Stimulated activated CD4-positive, alpha-beta T cell treated with anti-CD3 and anti-CD28 coated beads, TNF-alpha, amount 100 ng/mL, for 4 hours (primary cell): Measurements from ENCODE around the gene GSC2.

ENCODE experiments used
- DNase-seq, 3 experiments: peaks; one replicate each; pipeline ENCODE4 v3.0.0-alpha.2; 2020; ENCODE audit warnings: low read depth in 3 of 3

GSC2 gene, protein sequence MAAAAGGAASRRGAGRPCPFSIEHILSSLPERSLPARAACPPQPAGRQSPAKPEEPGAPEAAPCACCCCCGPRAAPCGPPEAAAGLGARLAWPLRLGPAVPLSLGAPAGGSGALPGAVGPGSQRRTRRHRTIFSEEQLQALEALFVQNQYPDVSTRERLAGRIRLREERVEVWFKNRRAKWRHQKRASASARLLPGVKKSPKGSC

DNA sequence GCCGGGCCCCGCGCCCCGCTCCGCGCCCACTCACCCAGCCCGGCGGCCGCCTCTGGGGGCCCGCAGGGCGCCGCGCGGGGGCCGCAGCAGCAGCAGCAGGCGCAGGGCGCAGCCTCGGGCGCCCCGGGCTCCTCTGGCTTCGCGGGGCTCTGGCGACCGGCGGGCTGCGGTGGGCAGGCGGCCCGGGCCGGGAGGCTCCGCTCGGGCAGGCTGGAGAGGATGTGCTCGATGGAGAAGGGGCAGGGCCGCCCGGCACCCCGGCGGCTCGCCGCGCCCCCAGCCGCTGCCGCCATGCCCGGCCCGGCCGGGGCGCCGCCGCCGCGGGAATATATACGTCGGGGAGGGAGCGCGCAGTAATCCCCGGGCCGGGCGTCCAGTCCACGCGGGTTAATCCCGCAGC lies at the start of gene GSC2:
Gene GSC2 (minus strand): TSS at position 302 of the 400 bp plus-strand sequence. CDS start 9 bp downstream, at position 293.
- no peak for DNase-seq

DNA sequence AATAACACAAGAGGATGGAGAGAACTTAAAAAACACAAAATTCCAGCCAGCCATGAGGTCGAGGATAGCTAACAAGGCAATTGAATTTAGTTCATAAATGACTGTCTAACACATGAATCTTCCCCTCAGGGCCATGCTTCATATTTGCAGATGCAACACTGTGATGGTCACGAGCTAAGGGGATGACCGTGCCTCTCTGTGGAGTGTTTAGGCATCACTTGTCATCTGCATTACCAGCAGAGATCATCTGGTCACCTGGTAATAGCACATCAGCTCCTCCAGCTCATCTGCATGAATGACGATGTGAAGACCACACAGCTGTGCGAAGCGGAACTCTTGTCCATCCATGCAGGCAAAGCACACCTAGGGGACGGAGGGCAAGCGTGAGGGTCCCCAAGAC lies 49.4 kb upstream of the GSC2 start:
- no peak for DNase-seq

- DNase-seq, result no peak
These were observed 48.1 kb upstream of the GSC2 start for GRCh38 chr22:19197997-19198865.

GRCh38 chr22:19196841-19197612 lies 46.9 kb upstream of the GSC2 start:
- DNase-seq, result no peak

- DNase-seq, result no peak
These were observed 46.0 kb upstream of the GSC2 start for GRCh38 chr22:19195796-19196731.

DNA sequence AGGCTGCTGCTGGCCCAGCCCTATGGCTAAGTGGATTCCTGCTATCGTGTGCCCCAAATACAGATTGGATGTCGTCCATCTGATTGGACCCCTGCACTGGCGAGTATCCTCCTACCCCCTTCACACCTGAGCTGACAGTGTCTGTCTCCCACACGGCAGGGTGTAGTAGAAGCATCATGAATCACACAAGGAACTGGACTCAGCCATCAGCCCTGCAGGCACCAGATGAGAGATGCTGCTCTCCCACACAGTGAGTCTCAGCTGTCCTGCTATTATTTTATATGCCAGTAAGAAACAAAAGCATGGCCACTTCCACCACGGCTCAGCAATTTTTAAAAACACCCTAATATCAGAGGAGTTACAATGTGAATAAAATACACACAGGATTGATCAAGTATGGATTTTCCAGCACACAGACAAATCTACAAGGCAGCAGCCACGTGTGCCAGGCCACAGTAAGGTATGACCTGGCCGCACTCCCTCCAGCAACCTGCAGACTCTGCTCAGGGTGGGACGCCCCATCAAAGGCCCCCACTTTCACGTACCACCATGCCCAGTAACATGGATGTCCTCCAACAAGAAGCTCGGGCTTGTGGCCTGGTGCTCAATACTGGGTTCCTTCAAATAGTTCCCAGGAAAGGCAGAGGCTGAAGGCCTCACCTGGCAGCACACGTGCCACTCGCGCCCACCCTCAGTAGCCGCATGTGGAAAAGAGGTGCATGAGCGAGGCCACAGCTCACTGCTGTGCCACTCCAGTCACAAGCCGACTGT lies 44.9 kb upstream of the GSC2 start:
- DNase-seq, result no peak

- no peak for DNase-seq
These were observed 43.8 kb upstream of the GSC2 start for GRCh38 chr22:19193879-19194278.

- DNase-seq, result no peak
These were observed 37.8 kb upstream of the GSC2 start for GRCh38 chr22:19187716-19188563.

GRCh38 chr22:19184276-19184997 lies 34.3 kb upstream of the GSC2 start:
- DNase-seq, result no peak

DNA sequence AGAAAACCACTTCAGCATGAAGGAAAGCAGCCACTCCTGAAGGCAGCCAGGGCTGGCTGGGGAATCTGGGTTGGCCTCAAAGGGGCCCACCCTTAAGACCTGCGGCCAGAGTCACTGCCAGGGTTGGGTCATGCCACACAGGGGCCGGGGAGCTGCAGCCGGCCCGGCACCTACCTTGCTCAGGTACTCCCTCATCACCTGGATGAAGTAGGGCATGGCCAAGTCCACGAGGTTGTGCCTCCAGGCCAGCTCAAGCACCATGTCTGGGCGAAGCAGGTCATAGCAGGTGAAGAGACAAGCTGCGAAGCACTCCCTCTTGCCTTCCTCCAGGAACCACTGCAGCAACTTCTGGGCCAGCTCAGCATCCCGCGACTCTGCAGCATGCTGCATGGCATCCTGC lies 33.1 kb upstream of the GSC2 start:
- no peak for DNase-seq

DNA sequence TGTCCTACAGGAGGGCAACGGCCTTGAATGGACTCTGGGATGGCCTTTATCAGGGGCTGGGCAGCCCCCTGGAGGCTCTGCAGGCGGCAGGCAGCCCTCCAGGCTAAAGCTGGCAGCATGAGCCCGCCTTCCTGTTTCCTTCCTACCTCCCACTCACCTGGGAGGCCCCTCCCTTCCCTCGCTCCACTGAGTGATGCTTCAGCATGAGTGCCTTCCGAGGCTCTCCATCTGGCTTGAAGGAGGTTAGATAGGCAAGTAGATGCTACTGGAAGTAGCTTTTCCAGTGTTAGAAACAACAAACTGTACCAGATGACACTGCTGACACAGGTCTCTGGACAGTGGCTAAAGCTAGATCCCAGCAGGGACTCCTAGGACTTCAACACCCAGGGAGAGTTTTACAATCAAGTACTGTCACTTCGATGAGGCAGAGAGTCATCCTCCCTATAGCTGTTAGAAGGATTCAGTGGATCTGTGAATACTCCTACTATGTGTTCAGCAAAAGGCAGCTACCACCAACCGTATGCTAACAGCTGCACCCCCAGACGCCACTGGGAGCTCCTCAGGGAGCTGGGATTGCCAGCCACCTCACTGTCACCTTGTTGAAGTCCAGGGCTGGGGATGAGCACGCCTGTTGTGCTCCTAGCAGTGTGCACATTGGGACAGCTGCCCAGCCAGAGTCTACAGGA lies 32.5 kb upstream of the GSC2 start:
- no peak for DNase-seq

- no peak for DNase-seq
These were observed 31.8 kb upstream of the GSC2 start for GRCh38 chr22:19181786-19182471.

- no peak for DNase-seq
These were observed 30.8 kb upstream of the GSC2 start for GRCh38 chr22:19180740-19181410.

DNA sequence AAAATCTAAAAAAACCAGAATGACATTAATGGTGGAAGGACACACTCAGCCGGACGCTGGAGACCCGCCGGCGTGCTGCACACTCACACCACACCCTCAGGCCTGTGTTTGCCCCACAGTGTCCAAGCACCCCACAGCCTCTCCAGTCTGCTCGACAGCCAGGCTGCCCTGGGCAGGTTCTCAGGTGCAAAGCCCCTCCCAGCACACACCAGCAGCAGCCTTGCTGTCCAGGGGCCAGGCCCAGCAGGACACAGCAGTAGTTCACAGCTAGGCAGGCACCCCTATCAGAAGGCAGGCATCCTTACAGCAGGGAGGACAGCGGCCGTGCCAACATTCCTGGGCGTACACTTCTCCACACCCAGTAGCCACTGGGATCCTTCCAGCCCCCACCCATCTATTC lies 30.1 kb upstream of the GSC2 start:
- no peak for DNase-seq

GRCh38 chr22:19179497-19180048 lies 29.5 kb upstream of the GSC2 start:
- no peak for DNase-seq

DNA sequence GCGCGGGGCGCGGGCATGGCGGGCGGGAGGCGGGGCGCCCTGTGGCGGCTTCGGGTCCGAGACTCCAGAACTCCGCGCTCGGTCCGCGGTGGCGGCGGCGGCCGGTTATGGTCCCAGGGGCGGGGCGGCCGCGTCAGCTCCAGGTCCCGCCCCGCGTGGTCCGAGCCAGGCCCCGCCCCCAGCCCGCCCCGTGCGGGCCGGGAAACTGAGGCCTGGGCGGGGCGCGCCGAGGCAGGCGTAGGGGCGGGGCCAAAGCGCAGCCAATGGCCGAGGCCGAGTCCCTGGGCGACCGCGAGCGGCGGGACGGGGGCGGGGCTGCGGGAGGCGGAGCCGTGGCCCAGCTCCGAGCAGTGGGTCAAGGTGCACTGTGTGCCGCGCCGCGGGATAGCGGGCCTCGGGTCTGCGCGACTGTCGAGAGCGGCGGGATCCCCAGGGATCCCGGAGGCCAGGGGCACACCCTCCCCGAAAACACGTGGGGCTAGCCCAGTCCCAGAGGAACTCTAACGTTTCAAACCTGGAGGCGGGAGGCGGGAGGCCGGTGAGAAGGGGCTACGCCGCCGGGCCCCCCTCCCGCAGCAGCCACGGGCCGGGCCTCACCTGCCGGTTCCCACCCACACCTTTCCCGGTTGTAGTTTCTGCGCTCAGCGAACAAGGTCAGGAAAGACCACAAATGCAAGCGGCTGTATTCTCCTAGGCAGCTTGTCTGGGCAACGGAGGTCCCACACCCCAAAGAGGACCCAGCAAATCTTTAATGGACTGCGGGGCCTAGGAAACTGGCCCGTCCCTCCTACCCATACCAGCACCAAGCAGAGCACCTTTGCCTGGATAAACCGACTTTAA lies 28.8 kb upstream of the GSC2 start, which contains the start of gene SLC25A1:
Gene SLC25A1 (minus strand): TSS at position 80 of the 840 bp plus-strand sequence. CDS start 63 bp downstream, at position 17.
- peak; percentile 65 to 88 (median 71) for DNase-seq
